HL-60/S4 (cell line): Measurements from ENCODE around the gene TRUB2.
"Not testable (repeated sequence)": the region's sequence is repeated elsewhere in the genome, so short reads cannot be mapped to it uniquely, and the experiment has no call there.

ENCODE experiments used
- in situ Hi-C: fragments of 300-500 bp; cut with MboI; formaldehyde crosslinking; loops from 2 replicates; pipeline ENCODE4 v1.14.3; 2022; ENCODE audit warnings: low sequenced_read_pairs

The TRUB2 gene

DNA sequence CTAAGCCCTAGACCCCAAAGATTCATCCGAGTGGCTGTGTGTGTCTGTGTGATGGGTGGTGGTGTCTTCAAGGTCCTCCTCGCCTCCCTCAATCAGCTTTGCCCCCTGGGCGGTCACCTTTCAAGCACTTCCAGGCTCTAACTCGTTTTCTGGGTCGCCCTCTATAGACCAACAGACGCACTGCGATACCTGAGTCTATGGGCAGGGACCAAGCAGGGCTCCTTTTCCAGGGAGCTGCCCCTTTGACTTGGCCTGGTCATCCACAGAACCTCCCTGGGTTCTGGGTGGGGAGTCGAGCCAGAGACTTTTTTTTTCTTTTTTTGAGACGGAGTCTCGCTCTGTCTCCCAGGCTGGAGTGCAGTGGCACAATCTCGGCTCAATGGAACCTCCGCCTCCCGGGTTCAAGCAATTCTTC, 19.2 kb upstream of the TRUB2 start:
- in situ Hi-C loops: no loop called here

DNA sequence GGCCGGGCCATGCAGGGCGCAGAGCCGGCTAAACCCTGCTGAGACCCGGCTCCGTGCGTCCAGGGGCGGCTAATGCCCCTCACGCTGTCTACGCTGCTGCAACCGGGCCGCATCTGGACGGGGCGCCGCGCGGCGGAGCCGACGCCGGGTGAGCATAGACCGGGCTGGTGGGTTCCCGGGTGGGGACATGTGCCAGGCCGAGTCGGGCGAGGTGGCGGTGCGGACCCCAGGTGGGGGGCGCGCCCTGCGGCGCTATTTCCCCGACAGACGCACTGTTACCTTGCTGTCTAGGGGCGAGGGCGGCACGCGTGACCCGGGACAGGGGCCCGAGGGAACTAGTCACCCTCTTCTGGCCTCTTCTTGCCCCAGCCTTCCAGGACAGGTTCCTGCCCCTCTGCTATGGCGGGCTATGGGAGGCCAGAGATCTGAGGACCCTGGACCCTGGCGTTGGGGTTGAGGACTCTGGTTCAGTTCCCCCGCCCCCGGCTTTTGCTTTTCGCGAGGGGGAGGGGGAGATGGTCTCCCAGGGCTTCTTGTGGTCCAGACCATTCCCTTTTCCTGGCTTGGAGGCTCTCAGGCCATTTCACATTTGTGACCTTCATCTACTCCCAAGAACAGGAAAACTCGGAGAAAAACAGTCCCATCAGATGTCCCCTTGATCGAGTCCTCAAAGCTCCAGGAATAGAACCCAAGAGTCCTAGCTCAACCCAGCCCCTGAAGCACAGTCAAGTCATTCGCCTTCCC, 18.6 kb upstream of the TRUB2 start:
- in situ Hi-C loops: no loop called here

DNA sequence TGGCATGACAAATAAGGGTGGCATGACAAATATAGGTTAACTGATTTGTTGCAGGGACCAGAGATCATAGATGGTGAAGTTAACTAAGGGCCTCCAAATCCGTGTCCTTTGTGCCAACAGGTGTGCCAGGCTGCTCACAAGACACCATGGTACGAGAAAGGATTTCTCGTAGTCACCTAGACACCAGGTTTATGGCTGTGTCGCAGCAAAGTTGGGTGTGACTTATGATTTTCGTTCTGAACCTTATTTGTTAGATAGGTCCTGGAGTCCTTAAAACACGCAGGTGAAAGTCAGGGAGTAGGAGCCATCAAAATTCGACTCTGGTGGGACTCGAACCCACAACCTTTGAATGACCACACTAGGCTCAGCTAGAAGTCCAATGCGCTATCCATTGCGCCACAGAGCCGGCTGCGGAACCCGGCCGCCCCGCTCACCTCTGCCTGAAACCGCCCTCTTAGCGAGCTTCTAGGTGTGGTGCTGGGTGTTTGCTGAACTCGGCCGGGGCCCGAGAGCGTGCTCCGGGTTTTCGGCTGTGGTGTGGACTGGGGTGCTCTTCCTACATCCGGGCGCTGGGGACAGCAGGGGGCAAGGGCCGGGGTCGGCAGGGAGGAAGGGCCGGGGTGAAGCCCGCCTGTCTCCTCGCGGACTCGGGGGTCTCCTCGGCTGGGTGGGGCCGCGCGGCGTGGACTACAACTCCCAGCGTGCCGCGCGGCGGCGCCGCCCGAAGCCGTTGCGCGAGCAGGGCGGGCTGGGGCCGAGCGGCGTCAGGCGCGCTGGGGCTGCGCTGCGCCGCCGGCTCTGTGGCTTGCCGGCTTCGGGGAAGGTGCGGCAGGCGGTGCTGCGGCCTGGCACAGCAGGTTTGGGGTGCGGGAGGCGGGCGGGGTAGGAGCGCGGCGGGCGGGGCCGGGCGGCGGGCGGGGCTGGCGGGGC, 17.8 kb upstream of the TRUB2 start, which contains the start of gene SLC27A4:
Gene SLC27A4, plus strand, starts transcription at position 767 of the 930 bp plus-strand sequence. CDS start 2,606 bp downstream, outside the sequence.
- in situ Hi-C loops: no loop called here

DNA sequence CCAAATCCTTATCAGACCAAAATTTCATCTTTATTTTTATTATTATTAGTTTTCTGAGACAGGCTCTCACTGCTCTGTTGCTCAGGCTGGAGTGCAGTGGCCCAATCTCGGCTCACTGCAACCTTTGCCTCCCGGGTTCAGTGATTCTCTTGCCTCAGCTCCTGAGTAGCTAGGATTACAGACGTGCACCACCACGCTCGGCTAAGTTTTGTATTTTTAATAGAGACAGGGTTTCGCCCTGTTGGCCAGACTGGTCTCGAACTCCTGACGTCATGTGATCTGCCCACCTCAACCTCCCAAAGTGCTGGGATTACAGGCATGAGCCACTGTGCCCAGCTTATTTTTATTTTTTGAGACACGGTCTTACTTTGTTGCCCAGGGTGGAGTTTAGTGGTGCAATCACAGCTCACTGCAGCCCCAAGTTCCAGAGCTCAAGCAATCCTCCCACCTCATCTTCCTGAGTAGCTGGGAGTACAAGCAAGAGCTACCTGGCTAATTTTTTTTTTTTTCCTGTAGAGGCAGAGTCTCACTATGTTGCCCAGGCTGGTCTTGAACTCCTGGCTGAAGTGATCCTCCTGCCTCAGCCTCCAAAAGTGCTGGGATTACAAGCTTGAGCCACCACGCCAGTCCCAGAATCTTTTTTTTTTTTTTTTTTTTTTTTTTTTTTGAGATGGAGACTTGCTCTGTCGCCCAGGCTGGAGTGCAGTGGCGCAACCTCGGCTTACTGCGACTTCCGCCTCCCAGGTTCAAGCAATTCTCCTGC, 16.8 kb upstream of the TRUB2 start:
- in situ Hi-C loops: not testable (repeated sequence)

DNA sequence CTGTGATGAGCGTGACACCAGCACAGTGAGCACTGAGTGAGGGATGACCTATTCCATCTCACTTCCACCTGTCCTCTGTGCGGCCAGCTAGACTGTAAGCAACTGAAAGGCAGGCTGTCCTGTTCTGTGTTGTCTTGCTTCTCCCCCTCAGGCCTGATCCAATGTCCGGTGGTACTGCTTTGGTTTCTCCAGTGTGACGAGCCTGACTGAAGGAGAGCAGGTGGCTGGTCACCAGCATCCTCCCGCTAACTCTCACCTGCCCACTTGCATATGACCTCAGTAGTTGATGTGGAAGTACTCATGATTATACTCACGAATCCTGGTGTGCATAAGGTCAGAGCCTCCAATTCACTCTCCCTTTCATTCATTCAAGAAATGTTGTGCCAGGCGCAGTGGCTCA, 15.7 kb upstream of the TRUB2 start:
- in situ Hi-C loops: no loop called here

DNA sequence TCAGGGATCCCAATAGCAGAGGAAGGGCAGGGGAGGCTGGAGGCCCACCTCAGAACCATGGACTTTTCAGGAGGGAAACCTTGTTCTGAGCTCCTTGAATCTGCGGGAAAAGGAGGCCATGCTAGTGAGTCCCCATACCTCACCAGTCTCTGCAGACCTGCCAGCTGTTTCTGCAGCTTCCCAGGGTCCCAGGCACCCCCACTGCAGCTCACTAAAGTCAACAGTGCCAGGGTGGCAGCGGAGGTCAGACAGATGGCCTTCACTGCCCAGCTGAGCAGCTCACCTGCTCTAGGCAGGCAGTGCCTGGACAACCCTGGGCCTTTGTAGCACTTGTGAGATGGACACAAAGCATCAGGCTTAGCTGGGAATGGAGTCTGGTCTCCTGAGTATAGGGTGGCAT, 13.7 kb upstream of the TRUB2 start:
- in situ Hi-C loops: no loop called here

DNA sequence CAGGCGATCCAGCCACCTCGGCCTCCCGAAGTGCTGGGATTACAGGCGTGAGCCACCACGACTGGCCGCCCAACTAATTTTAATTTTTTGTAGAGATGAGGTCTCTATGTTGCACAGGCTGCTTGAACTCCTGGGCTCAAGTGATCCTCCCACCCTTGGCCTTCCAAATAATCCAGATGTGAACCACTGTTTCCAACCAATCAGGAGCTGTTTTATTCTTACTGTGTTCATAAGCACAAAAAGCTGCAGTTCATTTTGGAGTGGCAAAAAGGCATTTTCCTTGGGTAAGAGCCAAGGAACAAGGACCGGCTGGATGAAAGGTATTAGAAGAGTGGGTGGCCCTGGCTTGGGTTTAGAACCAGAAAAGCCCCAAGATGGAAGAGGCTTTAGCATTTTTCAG, 12.9 kb upstream of the TRUB2 start:
- in situ Hi-C loops: no loop called here

DNA sequence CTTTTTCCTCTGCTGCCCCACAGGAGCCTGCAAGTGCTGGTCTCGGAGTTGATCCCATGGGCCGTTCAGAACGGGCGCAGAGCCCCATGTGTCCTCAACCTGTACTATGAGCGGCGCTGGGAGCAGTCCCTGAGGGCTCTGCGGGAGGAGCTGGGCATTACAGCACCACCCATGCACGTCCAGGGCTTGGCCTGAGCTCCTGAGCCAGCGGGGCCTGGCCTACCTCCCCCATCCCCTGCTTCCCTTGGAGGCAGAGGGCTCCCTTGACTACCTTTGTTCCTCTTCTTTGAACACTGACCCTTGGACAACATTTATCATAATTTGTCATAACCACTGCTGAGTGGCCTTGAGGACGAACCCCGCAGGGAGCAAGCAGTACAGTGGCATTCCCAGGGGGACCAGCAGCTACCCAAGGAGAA, 11.2 kb upstream of the TRUB2 start:
- in situ Hi-C loops: no loop called here

DNA sequence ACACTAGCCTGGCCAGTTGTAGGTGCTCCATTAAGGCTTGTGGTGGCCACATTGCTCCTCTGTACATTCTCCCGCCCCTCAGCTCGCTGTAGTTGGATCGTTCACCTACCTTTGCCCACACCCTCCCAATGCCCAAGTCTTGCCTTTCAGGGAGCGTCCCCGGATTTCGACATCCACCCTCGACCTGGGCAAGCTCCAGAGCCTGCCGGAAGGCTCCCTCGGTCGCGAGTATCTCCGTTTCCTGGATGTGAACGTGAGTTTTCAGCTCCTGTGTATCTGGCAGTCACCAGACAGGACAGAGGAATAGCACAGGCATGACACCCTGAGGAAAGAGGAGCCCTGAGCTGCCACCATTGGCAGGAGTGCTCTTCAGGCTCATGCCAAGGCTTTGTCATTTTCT, 3.4 kb upstream of the TRUB2 start:
- in situ Hi-C loops: no loop called here

DNA sequence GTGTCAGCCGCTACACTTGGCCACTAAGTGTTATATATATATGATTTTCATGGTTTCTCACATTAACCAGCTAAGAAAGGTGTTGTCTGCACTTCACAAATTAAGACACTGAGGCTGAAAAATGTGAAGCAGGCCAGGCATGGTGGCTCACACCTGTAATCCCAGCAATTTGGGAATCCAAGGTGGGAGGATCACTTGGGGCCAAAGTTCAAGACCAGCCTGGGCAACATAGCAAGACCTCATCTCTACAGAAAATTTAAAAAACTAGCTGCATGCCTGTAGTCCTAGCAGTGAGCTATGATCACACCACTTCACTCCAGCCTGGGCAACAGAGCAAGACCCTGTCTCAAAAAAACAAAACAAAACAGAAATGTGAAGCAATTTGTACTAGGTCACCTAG, 2.2 kb upstream of the TRUB2 start:
- in situ Hi-C loops: no loop called here

DNA sequence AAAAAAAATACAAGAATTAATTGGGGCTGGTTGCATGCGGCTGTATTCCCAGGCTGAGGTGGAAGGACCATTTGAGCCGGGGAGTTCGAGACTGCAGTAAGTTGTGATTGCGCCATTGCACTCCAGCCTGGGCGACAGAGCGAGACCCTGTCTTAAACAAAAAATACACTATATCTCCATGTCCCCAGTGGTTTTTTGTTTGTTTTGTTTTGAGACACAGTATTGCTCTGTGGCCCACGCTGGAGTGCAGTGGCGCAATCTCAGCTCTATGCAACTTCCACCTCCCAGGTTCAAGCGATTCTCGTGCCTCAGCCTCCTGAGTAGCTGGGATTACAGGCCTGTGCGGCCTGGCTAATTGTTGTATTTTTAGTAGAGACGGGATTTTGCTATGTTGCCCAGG, 1.5 kb upstream of the TRUB2 start:
- in situ Hi-C loops: no loop called here

DNA sequence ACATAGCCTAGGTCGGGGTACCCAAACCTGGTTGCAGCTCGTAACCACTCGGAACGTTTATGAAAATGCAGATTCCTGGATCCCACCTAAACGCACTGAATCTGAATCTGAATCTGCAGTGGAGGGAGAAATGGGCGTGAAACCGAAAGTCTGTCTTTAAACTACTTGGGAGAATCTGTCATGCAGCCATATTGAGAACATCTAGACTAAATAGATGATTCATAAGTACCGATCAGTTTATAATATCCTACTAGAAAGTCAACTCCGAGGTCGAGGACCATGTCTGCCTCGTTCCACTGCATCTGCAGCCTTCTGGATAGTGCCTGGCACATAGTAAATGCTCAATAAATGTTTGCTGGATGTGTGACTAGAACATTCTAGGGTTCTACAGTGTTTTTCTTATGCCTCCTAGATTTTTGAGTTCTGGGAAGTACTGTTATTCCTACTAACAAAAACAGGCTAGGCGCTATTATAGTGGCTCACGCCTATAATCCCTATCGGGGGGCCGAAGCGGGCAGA, 1.0 kb upstream of the TRUB2 start:
- in situ Hi-C loops: no loop called here

DNA sequence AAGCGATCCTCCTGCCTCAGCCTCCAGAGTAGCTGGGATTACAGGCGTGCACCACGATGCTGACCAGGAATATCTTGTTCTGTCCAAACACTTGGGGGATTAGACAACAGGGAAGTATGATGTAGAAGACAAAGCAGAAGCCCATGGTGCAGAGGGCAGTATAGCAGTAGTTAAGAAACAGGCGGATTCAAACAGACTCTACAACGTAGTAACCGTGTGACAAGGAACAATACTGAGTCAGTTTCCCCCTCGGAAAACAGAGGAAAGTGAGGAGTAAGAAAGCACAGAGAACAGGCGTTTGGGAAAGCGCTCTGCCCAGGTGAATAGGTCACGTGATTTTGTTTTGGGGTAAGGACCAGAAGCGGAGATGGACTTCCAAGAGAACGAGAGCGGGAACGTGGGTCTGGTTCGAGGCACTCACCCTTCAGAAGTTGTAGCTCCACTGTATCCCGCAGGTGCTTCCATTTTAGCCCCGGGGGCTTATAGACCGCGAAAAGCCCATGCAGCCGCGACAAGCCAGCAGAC, 306 bp downstream of the TRUB2 start:
- in situ Hi-C loops: no loop called here

DNA sequence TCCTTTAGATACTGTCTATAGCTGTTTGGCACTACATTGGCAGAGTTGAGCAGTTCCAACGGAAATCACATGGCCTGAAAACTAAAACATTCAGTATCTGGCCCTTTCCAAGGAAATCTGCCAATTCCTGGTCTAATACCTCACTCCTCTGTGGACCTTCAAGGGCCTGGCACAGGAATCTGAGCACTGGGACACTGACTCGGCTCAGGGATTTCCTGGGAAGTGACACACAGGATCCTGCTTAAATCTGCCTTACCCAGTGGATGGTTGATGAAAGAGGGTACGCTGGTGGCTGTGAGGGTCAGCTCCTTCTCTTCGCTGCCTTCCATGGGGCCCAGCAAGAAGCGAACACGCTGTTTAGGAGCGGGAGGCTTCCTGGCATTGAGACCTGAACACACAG, 904 bp downstream of the TRUB2 start:
- in situ Hi-C loops: no loop called here

DNA sequence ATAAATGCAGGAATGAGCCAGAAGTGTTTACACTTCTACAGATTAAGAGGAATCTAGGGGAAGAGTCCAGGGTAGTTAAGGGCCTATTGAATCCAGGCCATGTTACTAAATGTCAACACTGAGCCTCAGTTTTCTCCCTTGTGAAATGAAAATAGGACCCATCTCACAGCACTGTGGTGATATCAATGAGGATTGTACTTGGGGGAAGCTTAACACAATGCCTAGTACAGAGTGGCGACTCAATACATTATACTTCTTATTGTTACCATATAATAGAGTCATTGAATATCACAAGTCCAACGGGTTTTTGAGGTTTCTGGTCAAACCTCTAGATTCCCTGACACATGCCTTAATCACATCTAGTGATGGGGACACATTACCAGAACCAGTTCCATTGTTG, 4.6 kb downstream of the TRUB2 start:
- in situ Hi-C loops: no loop called here

DNA sequence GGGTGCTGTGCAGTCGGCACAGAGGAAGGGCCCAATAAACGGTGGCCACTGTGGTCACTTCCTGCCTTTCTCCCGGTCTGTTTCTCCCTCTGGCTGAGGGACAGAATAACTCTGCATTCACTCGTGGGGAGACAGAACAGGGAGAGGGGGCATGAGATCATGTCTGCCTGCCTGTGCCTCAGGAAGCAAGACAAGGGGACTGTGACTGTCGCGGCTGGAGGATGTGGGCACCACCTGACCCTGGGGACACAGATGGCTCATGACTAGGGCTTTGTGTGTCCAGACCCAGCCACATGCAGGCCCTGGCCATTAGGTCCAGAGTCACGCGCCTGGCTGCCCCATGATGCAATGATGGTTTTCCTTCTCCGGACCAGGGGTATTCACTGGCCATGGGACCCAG, 5.8 kb downstream of the TRUB2 start:
- in situ Hi-C loops: no loop called here

DNA sequence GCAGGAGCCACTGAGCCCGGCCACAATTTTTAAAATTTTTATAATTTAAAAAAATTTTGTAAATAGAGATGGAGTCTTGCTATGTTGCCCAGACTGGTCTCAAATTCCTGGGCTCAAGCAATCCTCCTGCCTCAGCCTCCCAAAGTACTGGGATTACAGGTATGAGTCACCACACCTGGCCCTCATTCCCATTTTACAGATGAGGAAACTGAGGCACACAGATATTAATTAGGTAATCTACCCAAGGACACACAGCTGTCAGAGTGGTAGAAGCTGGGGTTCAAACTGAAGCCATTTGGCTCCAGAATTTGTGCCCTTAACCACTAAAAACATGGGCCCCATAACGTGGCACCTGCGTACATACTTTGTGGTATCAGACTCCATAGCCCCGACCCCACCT, 7.5 kb downstream of the TRUB2 start:
- in situ Hi-C loops: no loop called here

DNA sequence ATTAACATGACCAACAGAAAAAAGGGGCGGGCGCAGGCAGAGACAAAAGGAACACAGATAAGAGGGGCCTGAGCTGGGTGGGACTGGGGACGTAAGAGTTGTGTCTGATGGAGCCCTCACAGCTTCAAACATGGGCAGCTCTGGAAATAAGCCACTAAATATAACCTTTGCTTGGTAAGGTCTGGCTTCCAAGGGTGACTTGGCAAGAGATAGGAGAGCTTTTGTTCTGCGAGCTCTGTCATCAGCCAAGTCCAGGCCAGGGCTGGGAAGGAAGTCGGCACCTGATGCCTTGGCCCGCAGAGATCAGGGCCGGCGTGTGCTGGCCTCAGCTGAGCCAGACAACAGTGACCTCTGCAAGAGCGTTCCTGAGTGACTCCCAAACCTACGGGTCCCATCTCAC, 11.8 kb downstream of the TRUB2 start:
- in situ Hi-C loops: no loop called here

DNA sequence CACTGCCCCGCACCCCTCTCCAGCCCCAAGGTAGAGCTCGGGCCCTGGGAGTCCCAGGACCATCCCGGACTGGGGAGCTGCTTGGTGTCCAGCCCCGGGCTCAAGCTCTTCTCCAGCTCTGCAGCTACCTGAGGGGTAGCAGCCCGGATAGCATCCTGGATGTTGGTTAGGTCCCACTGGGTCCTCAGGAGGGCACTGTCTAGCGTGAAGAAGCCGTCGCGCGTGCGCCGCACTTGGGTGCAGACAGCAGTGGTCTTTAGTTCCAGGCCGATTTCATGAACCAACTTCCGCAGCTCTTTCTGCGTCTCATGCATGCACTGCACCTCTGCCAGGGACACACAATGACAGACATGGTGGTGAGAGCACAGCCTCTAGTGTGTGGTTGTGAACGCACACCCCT, 12.7 kb downstream of the TRUB2 start:
- in situ Hi-C loops: no loop called here

DNA sequence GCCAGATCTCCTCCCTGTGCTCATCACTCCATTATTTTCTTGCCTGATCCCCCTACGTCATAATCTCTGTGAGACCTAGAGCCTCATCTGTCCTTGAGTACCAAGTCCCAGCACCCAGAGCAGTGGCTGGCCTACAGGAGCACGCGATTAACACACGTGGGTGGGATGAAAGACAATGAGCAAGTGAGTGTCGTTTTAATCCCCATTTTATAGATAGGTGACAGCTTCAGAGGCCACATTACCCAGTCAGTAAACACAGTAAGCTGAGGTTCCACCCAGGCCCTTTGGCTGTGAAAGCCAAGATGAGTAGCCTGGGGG, 17.3 kb downstream of the TRUB2 start:
- in situ Hi-C loops: no loop called here
